Caco-2 (cell line): ENCODE data around the gene AP3S2. TPM values are rescaled to one million over a fixed set of nuclear protein-coding genes. Genes with fewer than 3 reads are reported as not detected.
A peak's percentile ranks its signal among the peaks of the same experiment; 100 is the strongest.

Experiments used
- BruUV-seq: library from RNA; stranded (reverse); fragments of 400-500 nt; replicated peaks from 2 replicates; lab custom pipeline; 2021; lab: Mats Ljungman, UMichigan
- CTCF ChIA-PET: fragments of 300-600 bp; sonication (Branson Sonifier 250); formaldehyde crosslinking; loops from one replicate; lab custom pipeline; 2022; ENCODE audit warnings: antibody characterized with exemption; lab: Charles Lee
- POLR2A ChIA-PET: fragments of 300-600 bp; sonication (Branson Sonifier 250); formaldehyde crosslinking; loops from one replicate; lab custom pipeline; 2022; ENCODE audit warnings: antibody characterized with exemption; lab: Charles Lee
- DNase-seq, 2 experiments: peaks; one replicate each; pipeline versions ENCODE4 v3.0.0 to v3.0.0-alpha.2; 2020 to 2022
- H3K27me3 ChIP-seq: replicated peaks from 2 replicates; pipeline ENCODE4 v1.6.0; 2011; ENCODE audit warnings: low read length; ENCODE audit not compliant: control insufficient read depth, insufficient read depth
- H3K36me3 ChIP-seq: 2 replicates; pipeline ENCODE4 v1.5.1; 2011; ENCODE audit warnings: low read length; ENCODE audit not compliant: control insufficient read depth, insufficient read depth
- H3K4me1 ChIP-seq: fragments of 250-450 bp; sonication (Bioruptor Pico); 2 replicates; pipeline ENCODE4 v1.5.1; 2020; ENCODE audit warnings: mild to moderate bottlenecking
- H3K4me3 ChIP-seq: 2 replicates; pipeline ENCODE4 v1.5.1; 2011; ENCODE audit warnings: low read depth, mild to moderate bottlenecking, control low read depth, low read length
- H3K9me3 ChIP-seq: fragments of 250-450 bp; sonication (Bioruptor Pico); 2 replicates; pipeline ENCODE4 v1.5.1; 2020; ENCODE audit warnings: mild to moderate bottlenecking, moderate library complexity
- H3K27ac Mint-ChIP-seq: one replicate; pipeline ENCODE4 v1.8.0; 2022; ENCODE audit warnings: mixed read lengths; ENCODE audit not compliant: unreplicated experiment
- H3K27me3 Mint-ChIP-seq: one replicate; pipeline ENCODE4 v1.8.0; 2022; ENCODE audit warnings: mixed read lengths; ENCODE audit not compliant: insufficient read depth, unreplicated experiment
- H3K36me3 Mint-ChIP-seq: one replicate; pipeline ENCODE4 v1.8.0; 2022; ENCODE audit warnings: mild to moderate bottlenecking, mixed read lengths; ENCODE audit not compliant: insufficient read depth, unreplicated experiment
- H3K4me1 Mint-ChIP-seq: one replicate; pipeline ENCODE4 v1.8.0; 2022; ENCODE audit warnings: low read depth, mixed read lengths; ENCODE audit not compliant: unreplicated experiment
- H3K4me3 Mint-ChIP-seq: one replicate; pipeline ENCODE4 v1.8.0; 2022; ENCODE audit warnings: mild to moderate bottlenecking, moderate library complexity, mixed read lengths; ENCODE audit not compliant: unreplicated experiment
- H3K9me3 Mint-ChIP-seq: one replicate; pipeline ENCODE4 v1.8.0; 2022; ENCODE audit warnings: mixed read lengths; ENCODE audit not compliant: unreplicated experiment
- intact Hi-C: fragments of 100-400 bp; cut with micrococcal nuclease; formaldehyde crosslinking; loops from one replicate; pipeline ENCODE4 v1.10.0; 2022; ENCODE audit not compliant: unreplicated experiment
- total RNA-seq: library from RNA; stranded (reverse); gene quantifications from 2 replicates; pipeline ENCODE4 v1.2.3, GENCODE V29; 2022
- TF ChIP-seq, protein P1 (sequence below), 2 experiments: fragments of 200-600 bp in 1 of 2; IDR thresholded peaks; 1 replicate in 1 of 2; 2 replicates in 1 of 2; pipeline versions ENCODE4 v1.5.1 to v1.8.0; 2011 to 2022; ENCODE audit warnings: antibody characterized with exemption in 1 of 2, control low read depth in 1 of 2, inconsistent platforms in 1 of 2, low read depth in 1 of 2, low read length in 1 of 2, mild to moderate bottlenecking in 1 of 2, moderate library complexity in 1 of 2; ENCODE audit not compliant: insufficient read depth in 1 of 2, severe bottlenecking in 1 of 2, unreplicated experiment in 1 of 2

The AP3S2 gene
- total RNA-seq, 1 experiment from 2014 or later: 28.1 TPM

DNA sequence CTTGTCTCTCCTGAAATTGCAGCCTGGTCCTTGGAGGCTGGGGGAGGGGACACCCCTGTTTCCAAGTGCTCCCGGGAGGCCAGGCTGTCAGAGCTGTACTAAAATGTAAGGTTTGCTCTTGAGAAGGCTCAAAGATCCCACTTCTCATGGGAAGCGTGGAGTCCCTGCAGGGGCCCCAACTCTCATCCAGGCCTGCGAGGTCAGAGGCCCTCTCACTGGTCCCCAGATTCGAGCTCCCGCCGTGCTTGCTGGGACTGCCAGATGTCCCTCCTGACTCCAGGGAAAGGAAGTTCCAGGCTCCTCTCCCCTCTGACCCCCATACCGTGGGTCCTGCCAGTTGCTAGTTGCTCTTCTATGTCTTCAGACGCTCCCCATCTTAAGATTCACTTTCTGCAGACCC, 64.6 kb downstream of the AP3S2 start:
- DNase-seq: no peak
- TF ChIP-seq, protein P1, sequence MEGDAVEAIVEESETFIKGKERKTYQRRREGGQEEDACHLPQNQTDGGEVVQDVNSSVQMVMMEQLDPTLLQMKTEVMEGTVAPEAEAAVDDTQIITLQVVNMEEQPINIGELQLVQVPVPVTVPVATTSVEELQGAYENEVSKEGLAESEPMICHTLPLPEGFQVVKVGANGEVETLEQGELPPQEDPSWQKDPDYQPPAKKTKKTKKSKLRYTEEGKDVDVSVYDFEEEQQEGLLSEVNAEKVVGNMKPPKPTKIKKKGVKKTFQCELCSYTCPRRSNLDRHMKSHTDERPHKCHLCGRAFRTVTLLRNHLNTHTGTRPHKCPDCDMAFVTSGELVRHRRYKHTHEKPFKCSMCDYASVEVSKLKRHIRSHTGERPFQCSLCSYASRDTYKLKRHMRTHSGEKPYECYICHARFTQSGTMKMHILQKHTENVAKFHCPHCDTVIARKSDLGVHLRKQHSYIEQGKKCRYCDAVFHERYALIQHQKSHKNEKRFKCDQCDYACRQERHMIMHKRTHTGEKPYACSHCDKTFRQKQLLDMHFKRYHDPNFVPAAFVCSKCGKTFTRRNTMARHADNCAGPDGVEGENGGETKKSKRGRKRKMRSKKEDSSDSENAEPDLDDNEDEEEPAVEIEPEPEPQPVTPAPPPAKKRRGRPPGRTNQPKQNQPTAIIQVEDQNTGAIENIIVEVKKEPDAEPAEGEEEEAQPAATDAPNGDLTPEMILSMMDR (IDR thresholded peaks at IDR 0.05; ENCODE audit: insufficient read depth in 1 of 2, low read depth in 1 of 2, low read length in 1 of 2, severe bottlenecking in 1 of 2, unreplicated experiment in 1 of 2): no peak
- no peaks in the 10 kb centered on the region for H3K27me3 Mint-ChIP-seq
- H3K9me3 Mint-ChIP-seq: no peaks in the 10 kb centered on the region
- intact Hi-C loops: loop anchor here (10.0 kb wide), 1 partner anchor 64 kb away; no protein-coding TSS in a partner anchor
- H3K36me3 ChIP-seq: no peaks in the 10 kb centered on the region
- H3K27me3 ChIP-seq: no peaks in the 10 kb centered on the region
- H3K27ac Mint-ChIP-seq: no peak overlapping the region
- no TSS peak for BruUV-seq
- no peak overlapping the region for H3K4me3 Mint-ChIP-seq
- no peak overlapping the region for H3K4me3 ChIP-seq
- no peaks in the 10 kb centered on the region for H3K9me3 ChIP-seq
- H3K4me1 Mint-ChIP-seq: peaks cover 21% of the 10 kb centered on the region
- peaks cover 13% of the 10 kb centered on the region for H3K36me3 Mint-ChIP-seq
- ChIA-PET CTCF (interaction anchor here (1.5 kb wide), 1 partner anchor 68 kb away, joined by 6 read pairs; no protein-coding TSS in a partner anchor), POLR2A (interaction anchor here (0.5 kb wide), 1 partner anchor 53 kb away, joined by 3 read pairs; the partner anchor contains the start of gene MESP2)
- peaks cover 16% of the 10 kb centered on the region; the same call in 1 of the 2 replicates for H3K4me1 ChIP-seq

DNA sequence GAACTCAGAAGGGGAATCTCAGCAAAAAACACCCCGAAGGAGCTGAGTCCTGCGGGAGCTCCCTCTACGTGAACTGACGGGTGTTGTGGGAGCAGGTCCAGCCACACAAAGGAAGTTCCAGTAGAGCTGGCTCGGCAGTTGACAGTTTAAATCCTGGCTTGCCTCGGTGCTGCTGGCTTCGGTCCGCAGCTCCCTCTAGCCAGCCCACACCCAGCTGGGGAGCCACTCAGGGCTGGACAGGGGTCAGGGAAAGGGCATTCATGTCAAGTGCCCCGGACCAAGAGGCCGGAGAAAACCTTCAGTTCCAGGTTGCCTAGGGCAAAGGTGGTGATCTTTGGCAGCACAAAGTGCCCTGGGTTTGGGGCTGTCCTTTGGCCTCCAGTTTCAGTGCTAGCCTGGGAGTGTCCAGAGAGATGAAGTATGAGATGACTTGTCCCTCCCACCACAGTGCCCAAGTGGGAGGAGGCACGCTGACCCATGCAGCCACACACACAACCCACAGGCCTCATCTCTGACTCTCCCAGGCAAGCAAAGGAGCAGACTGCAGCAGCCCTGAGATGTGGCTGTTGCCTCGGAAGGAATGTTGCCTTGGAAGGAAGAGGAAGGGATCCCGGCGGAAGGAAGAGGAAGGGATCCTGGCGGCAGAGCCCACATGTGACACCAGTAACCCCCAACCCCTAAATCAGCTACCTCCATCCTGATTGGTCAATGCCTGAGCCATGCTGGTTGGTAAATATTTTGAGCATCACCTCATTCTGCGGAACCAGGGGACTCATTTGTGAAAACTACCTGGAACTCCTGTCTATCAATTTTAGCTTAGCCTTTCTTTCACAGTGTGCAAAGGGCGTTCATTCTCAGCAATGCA, 65.3 kb downstream of the AP3S2 start:
- peaks cover 9% of the 10 kb centered on the region for H3K36me3 Mint-ChIP-seq
- peaks cover 21% of the 10 kb centered on the region for H3K4me1 Mint-ChIP-seq
- no peaks in the 10 kb centered on the region for H3K9me3 Mint-ChIP-seq
- POLR2A ChIA-PET: interaction anchor here (0.5 kb wide), 1 partner anchor 52 kb away, joined by 3 read pairs; the partner anchor contains the start of gene MESP2
- H3K4me3 Mint-ChIP-seq: no peak overlapping the region
- no peak overlapping the region for H3K27ac Mint-ChIP-seq
- intact Hi-C loops: loop anchor here (10.0 kb wide), 1 partner anchor 64 kb away; no protein-coding TSS in a partner anchor
- no TSS peak for BruUV-seq
- CTCF ChIA-PET: interaction anchor here (1.5 kb wide), 1 partner anchor 67 kb away, joined by 6 read pairs; no protein-coding TSS in a partner anchor
- H3K27me3 Mint-ChIP-seq: no peaks in the 10 kb centered on the region
- H3K4me1 ChIP-seq: peaks cover 16% of the 10 kb centered on the region; the same call in 1 of the 2 replicates
- DNase-seq: no peak
- H3K36me3 ChIP-seq: no peaks in the 10 kb centered on the region
- TF ChIP-seq, protein P1 (IDR thresholded peaks at IDR 0.05; ENCODE audit: insufficient read depth in 1 of 2, low read depth in 1 of 2, low read length in 1 of 2, severe bottlenecking in 1 of 2, unreplicated experiment in 1 of 2): no peak
- no peak overlapping the region for H3K4me3 ChIP-seq
- no peaks in the 10 kb centered on the region for H3K27me3 ChIP-seq
- H3K9me3 ChIP-seq: no peaks in the 10 kb centered on the region

DNA sequence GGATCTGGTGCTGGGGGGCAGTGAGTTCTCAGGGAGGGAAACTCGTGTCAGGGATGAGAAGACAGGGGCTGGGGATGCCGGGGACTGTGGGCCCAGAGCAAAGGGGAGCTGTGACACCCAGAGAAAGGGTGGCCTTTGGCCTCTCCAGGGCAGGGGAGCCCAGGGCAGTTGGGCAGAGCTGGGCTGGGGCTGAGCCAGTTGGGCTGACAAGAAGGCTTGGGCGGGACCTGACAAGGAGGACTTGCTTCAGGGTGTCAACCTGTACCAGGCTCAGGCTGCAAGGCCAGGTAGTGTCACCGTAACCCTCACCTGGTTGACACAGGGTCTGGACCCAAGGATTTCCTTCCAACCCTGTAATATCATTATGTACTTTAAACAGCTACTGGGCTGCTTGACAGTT, 66.0 kb downstream of the AP3S2 start:
- H3K36me3 ChIP-seq: no peaks in the 10 kb centered on the region
- Mint-ChIP-seq H3K27ac (peak overlapping the region; percentile 46), H3K4me1 (peaks cover 21% of the 10 kb centered on the region), H3K4me3 (no peak overlapping the region), H3K9me3 (no peaks in the 10 kb centered on the region), H3K36me3 (peaks cover 6% of the 10 kb centered on the region), H3K27me3 (no peaks in the 10 kb centered on the region)
- BruUV-seq: no TSS peak
- TF ChIP-seq, protein P1 (IDR thresholded peaks at IDR 0.05; ENCODE audit: insufficient read depth in 1 of 2, low read depth in 1 of 2, low read length in 1 of 2, severe bottlenecking in 1 of 2, unreplicated experiment in 1 of 2): no peak
- DNase-seq: no peak
- H3K27me3 ChIP-seq: no peaks in the 10 kb centered on the region
- no peaks in the 10 kb centered on the region for H3K9me3 ChIP-seq
- H3K4me1 ChIP-seq: peaks cover 16% of the 10 kb centered on the region; the same call in 1 of the 2 replicates
- no peak overlapping the region for H3K4me3 ChIP-seq
- intact Hi-C loops: loop anchor here (10.0 kb wide), 1 partner anchor 63 kb away; no protein-coding TSS in a partner anchor
- CTCF ChIA-PET: interaction anchor here (1.5 kb wide), 1 partner anchor 67 kb away, joined by 6 read pairs; no protein-coding TSS in a partner anchor
- POLR2A ChIA-PET: no interaction called here
